ENCODE data around the gene DCP1B.

DCP1B gene

GRCh38 chr12:1980282-1980681 lies 24.0 kb downstream of the DCP1B start:
- no peak overlapping the region for H3K23ac ChIP-seq (ENCODE audit: low read length in 2 of 2)
- H2BK12ac ChIP-seq (ENCODE audit: low read length in 2 of 2): no peak overlapping the region
- no peak overlapping the region for H2BK120ac ChIP-seq (ENCODE audit: low read depth, low read length)
- H4K91ac ChIP-seq (ENCODE audit: low read length): no peak overlapping the region
- no peak overlapping the region for H2AK5ac ChIP-seq (ENCODE audit: low read length, severe bottlenecking)
- H3K4me2 ChIP-seq (ENCODE audit: low read length, poor library complexity, severe bottlenecking): no peak overlapping the region
- peaks cover 2% of the 10 kb centered on the region for H3K79me1 ChIP-seq (replicated peaks; ENCODE audit: low read length, poor library complexity, severe bottlenecking)
- no peaks in the 10 kb centered on the region for H3K27me3 ChIP-seq (ENCODE audit: control insufficient read depth in 1 of 2, insufficient read depth in 1 of 2, low read length in 2 of 2)
- WGBS: 100% methylated on average over 1 of the region's 2 CpGs
- no peak overlapping the region for H2AFZ ChIP-seq (ENCODE audit: low read depth, low read length)
- peaks cover 4 to 27% of the 10 kb centered on the region in 2 experiments for H3K36me3 ChIP-seq (ENCODE audit: control insufficient read depth in 1 of 2, insufficient read depth in 2 of 2, low read depth in 1 of 2, low read length in 2 of 2)
- H3K18ac ChIP-seq (ENCODE audit: low read depth in 1 of 2, low read length in 2 of 2): no peak overlapping the region
- H4K8ac ChIP-seq (ENCODE audit: low read length): no peak overlapping the region
- no peak overlapping the region for H2BK5ac ChIP-seq (ENCODE audit: low read depth, low read length, poor library complexity, severe bottlenecking)
- no peak overlapping the region for H3K9ac ChIP-seq (ENCODE audit: low read length)
- no peak for DNase-seq
- no peak overlapping the region for H2BK15ac ChIP-seq (ENCODE audit: low read depth, poor library complexity, severe bottlenecking)
- no peak overlapping the region for H3K27ac ChIP-seq (ENCODE audit: low read length, poor library complexity, severe bottlenecking)
- H3K4ac ChIP-seq (ENCODE audit: low read depth in 1 of 2, low read length in 2 of 2): no peak overlapping the region
- H3K4me1 ChIP-seq (ENCODE audit: control insufficient read depth, insufficient read depth, low read depth, low read length): peaks cover 3% of the 10 kb centered on the region
- H3K14ac ChIP-seq (ENCODE audit: low read length in 2 of 2): no peak overlapping the region
- no peak overlapping the region for H3K4me3 ChIP-seq (ENCODE audit: insufficient read depth in 1 of 2, low read depth in 1 of 2, low read length in 2 of 2)
- H3K9me3 ChIP-seq (ENCODE audit: control insufficient read depth, low read length): peaks cover 19% of the 10 kb centered on the region

DNA sequence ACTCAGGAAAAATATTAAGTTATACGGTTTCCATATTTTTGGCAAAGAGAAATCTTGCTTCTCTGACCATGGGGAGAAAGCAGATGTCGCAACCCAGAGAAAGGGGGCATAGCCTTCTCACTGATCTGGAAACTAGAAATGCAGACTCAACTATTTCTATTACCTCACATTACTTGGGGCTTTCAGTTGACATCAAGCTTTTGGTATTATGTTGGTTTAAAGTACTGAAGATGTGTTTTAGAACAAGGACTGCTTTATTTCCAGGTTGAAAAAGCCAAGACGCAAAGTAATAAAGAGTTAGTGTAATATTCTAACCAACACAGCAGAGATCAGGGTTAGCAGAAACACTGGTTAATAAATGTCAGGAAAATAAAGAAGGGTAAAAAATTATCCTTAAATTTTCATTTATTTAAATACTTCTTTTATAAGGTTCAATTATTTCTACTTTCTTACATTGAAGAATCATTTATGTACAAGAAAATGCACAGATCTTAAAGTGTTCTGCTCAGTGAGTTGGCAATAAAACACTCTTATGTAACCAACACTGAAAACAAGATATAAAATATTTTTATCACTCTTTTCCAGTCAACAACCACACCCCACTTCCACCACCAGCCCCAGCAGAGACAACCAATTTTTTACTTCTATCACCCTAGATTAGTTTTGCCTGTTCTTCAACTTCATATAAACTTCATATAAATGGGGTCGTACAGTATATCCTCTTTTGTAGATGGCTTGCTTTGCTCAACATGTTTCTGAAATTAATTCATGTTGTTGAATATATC lies 26.0 kb downstream of the DCP1B start:
- Histone ChIP-seq H3K79me1 (replicated peaks; ENCODE audit: low read length, poor library complexity, severe bottlenecking) (peaks cover 2% of the 10 kb centered on the region), H2BK15ac (ENCODE audit: low read depth, poor library complexity, severe bottlenecking) (no peak overlapping the region), H2BK120ac (ENCODE audit: low read depth, low read length) (no peak overlapping the region), H3K4me1 (ENCODE audit: control insufficient read depth, insufficient read depth, low read depth, low read length) (peaks cover 3% of the 10 kb centered on the region), H3K27ac (ENCODE audit: low read length, poor library complexity, severe bottlenecking) (no peak overlapping the region), H4K8ac (ENCODE audit: low read length) (no peak overlapping the region), H3K23ac (ENCODE audit: low read length in 2 of 2) (no peak overlapping the region), H2AFZ (ENCODE audit: low read depth, low read length) (no peak overlapping the region), H3K14ac (ENCODE audit: low read length in 2 of 2) (no peak overlapping the region), H2BK5ac (ENCODE audit: low read depth, low read length, poor library complexity, severe bottlenecking) (no peak overlapping the region), H2BK12ac (ENCODE audit: low read length in 2 of 2) (no peak overlapping the region), H3K4me2 (ENCODE audit: low read length, poor library complexity, severe bottlenecking) (no peak overlapping the region), H3K4me3 (ENCODE audit: insufficient read depth in 1 of 2, low read depth in 1 of 2, low read length in 2 of 2) (no peak overlapping the region), H3K27me3 (ENCODE audit: control insufficient read depth in 1 of 2, insufficient read depth in 1 of 2, low read length in 2 of 2) (no peaks in the 10 kb centered on the region), H3K36me3 (ENCODE audit: control insufficient read depth in 1 of 2, insufficient read depth in 2 of 2, low read depth in 1 of 2, low read length in 2 of 2) (peaks cover 4 to 11% of the 10 kb centered on the region in 2 experiments), H4K91ac (ENCODE audit: low read length) (no peak overlapping the region), H3K4ac (ENCODE audit: low read depth in 1 of 2, low read length in 2 of 2) (no peak overlapping the region), H3K9ac (ENCODE audit: low read length) (no peak overlapping the region), H3K9me3 (ENCODE audit: control insufficient read depth, low read length) (no peaks in the 10 kb centered on the region), H2AK5ac (ENCODE audit: low read length, severe bottlenecking) (no peak overlapping the region), H3K18ac (ENCODE audit: low read depth in 1 of 2, low read length in 2 of 2) (no peak overlapping the region)
- WGBS: 95% methylated on average over 2 of the region's 4 CpGs
- DNase-seq: no peak

DNA sequence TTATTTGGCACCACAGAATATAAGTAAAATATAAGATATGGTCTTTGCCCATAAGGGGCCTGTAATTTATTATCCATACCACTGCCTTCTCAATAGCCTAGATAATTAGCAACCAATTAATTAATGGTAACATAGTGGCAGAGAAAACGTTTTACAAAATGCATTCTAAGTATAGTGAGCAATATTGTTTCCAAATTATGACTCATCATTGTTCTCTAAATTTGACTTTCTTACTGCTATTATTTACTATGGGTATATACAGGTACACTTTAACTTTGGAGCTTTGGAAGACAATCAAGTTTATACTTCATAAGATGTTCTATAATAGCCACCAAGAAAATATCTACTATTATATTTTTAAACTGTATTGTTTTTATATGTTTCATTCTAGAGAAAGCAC lies 26.7 kb downstream of the DCP1B start:
- Histone ChIP-seq H2BK15ac (ENCODE audit: low read depth, poor library complexity, severe bottlenecking) (no peak overlapping the region), H2AK5ac (ENCODE audit: low read length, severe bottlenecking) (no peak overlapping the region), H3K18ac (ENCODE audit: low read depth in 1 of 2, low read length in 2 of 2) (no peak overlapping the region), H2BK5ac (ENCODE audit: low read depth, low read length, poor library complexity, severe bottlenecking) (no peak overlapping the region), H3K23ac (ENCODE audit: low read length in 2 of 2) (no peak overlapping the region), H3K9ac (ENCODE audit: low read length) (no peak overlapping the region), H3K4ac (ENCODE audit: low read depth in 1 of 2, low read length in 2 of 2) (no peak overlapping the region), H3K9me3 (ENCODE audit: control insufficient read depth, low read length) (no peaks in the 10 kb centered on the region), H2BK120ac (ENCODE audit: low read depth, low read length) (no peak overlapping the region), H2BK12ac (ENCODE audit: low read length in 2 of 2) (no peak overlapping the region), H3K4me2 (ENCODE audit: low read length, poor library complexity, severe bottlenecking) (no peak overlapping the region), H3K27me3 (ENCODE audit: control insufficient read depth in 1 of 2, insufficient read depth in 1 of 2, low read length in 2 of 2) (no peaks in the 10 kb centered on the region), H3K4me3 (ENCODE audit: insufficient read depth in 1 of 2, low read depth in 1 of 2, low read length in 2 of 2) (no peak overlapping the region), H3K79me1 (replicated peaks; ENCODE audit: low read length, poor library complexity, severe bottlenecking) (peaks cover 2% of the 10 kb centered on the region), H3K36me3 (ENCODE audit: control insufficient read depth in 1 of 2, insufficient read depth in 2 of 2, low read depth in 1 of 2, low read length in 2 of 2) (peaks cover 4 to 10% of the 10 kb centered on the region in 2 experiments), H2AFZ (ENCODE audit: low read depth, low read length) (no peak overlapping the region), H3K4me1 (ENCODE audit: control insufficient read depth, insufficient read depth, low read depth, low read length) (peaks cover 3% of the 10 kb centered on the region), H4K8ac (ENCODE audit: low read length) (no peak overlapping the region), H3K27ac (ENCODE audit: low read length, poor library complexity, severe bottlenecking) (no peak overlapping the region), H3K14ac (ENCODE audit: low read length in 2 of 2) (no peak overlapping the region), H4K91ac (ENCODE audit: low read length) (no peak overlapping the region)
- no CpG with 5 or more reads among the region's 1 CpG for WGBS
- no peak for DNase-seq

GRCh38 chr12:1977109-1977508 lies 27.1 kb downstream of the DCP1B start:
- Histone ChIP-seq H4K8ac (ENCODE audit: low read length) (no peak overlapping the region), H3K27ac (ENCODE audit: low read length, poor library complexity, severe bottlenecking) (no peak overlapping the region), H3K79me1 (replicated peaks; ENCODE audit: low read length, poor library complexity, severe bottlenecking) (peaks cover 2% of the 10 kb centered on the region), H3K36me3 (ENCODE audit: control insufficient read depth in 1 of 2, insufficient read depth in 2 of 2, low read depth in 1 of 2, low read length in 2 of 2) (peaks cover 4 to 10% of the 10 kb centered on the region in 2 experiments), H3K27me3 (ENCODE audit: control insufficient read depth in 1 of 2, insufficient read depth in 1 of 2, low read length in 2 of 2) (no peaks in the 10 kb centered on the region), H2BK12ac (ENCODE audit: low read length in 2 of 2) (no peak overlapping the region), H2AFZ (ENCODE audit: low read depth, low read length) (no peak overlapping the region), H2BK5ac (ENCODE audit: low read depth, low read length, poor library complexity, severe bottlenecking) (no peak overlapping the region), H3K4ac (ENCODE audit: low read depth in 1 of 2, low read length in 2 of 2) (no peak overlapping the region), H3K4me2 (ENCODE audit: low read length, poor library complexity, severe bottlenecking) (no peak overlapping the region), H3K14ac (ENCODE audit: low read length in 2 of 2) (no peak overlapping the region), H3K4me3 (ENCODE audit: insufficient read depth in 1 of 2, low read depth in 1 of 2, low read length in 2 of 2) (no peak overlapping the region), H4K91ac (ENCODE audit: low read length) (no peak overlapping the region), H3K4me1 (ENCODE audit: control insufficient read depth, insufficient read depth, low read depth, low read length) (peaks cover 3% of the 10 kb centered on the region), H2AK5ac (ENCODE audit: low read length, severe bottlenecking) (no peak overlapping the region), H3K23ac (ENCODE audit: low read length in 2 of 2) (no peak overlapping the region), H3K18ac (ENCODE audit: low read depth in 1 of 2, low read length in 2 of 2) (no peak overlapping the region), H2BK15ac (ENCODE audit: low read depth, poor library complexity, severe bottlenecking) (no peak overlapping the region), H3K9ac (ENCODE audit: low read length) (no peak overlapping the region), H3K9me3 (ENCODE audit: control insufficient read depth, low read length) (no peaks in the 10 kb centered on the region), H2BK120ac (ENCODE audit: low read depth, low read length) (no peak overlapping the region)
- 73% methylated on average over 6 of the region's 6 CpGs for WGBS
- no peak for DNase-seq

Data from mesenchymal stem cell (in vitro differentiated cells and primary cell).